Measurements from ENCODE around the gene ST8SIA6.
"Not testable (repeated sequence)": the region's sequence is repeated elsewhere in the genome, so short reads cannot be mapped to it uniquely, and the experiment has no call there.

ST8SIA6 gene

GRCh38 chr10:17457083-17457482, 2.7 kb upstream of the ST8SIA6 start:
- DNase-seq (ENCODE audit: low read depth) = no peak

GRCh38 chr10:17456032-17456548, 1.7 kb upstream of the ST8SIA6 start:
- DNase-seq (ENCODE audit: low read depth) = no peak

GRCh38 chr10:17455015-17455520, 673 bp upstream of the ST8SIA6 start:
- DNase-seq (ENCODE audit: low read depth) = no peak

GRCh38 chr10:17453373-17454091, 863 bp downstream of the ST8SIA6 start:
- DNase-seq (ENCODE audit: low read depth) = peak; percentile 31

GRCh38 chr10:17453035-17453372, 1.4 kb downstream of the ST8SIA6 start:
- no peak for DNase-seq (ENCODE audit: low read depth)

GRCh38 chr10:17452060-17452841, 2.1 kb downstream of the ST8SIA6 start:
- no peak for DNase-seq (ENCODE audit: low read depth)

GRCh38 chr10:17450024-17450423, 4.4 kb downstream of the ST8SIA6 start:
- DNase-seq (ENCODE audit: low read depth) = no peak

- no peak for DNase-seq (ENCODE audit: low read depth)
These were observed 8.9 kb downstream of the ST8SIA6 start for GRCh38 chr10:17445400-17445998.

- DNase-seq (ENCODE audit: low read depth) = no peak
These were observed 10.0 kb downstream of the ST8SIA6 start for GRCh38 chr10:17444388-17444714.

GRCh38 chr10:17443707-17444387, 10.5 kb downstream of the ST8SIA6 start:
- DNase-seq (ENCODE audit: low read depth) = no peak

GRCh38 chr10:17438583-17438982, 15.8 kb downstream of the ST8SIA6 start:
- no peak for DNase-seq (ENCODE audit: low read depth)

GRCh38 chr10:17436578-17436977, 17.8 kb downstream of the ST8SIA6 start:
- DNase-seq (ENCODE audit: low read depth) = not testable (repeated sequence)

- DNase-seq (ENCODE audit: low read depth) = no peak
These were observed 18.4 kb downstream of the ST8SIA6 start for GRCh38 chr10:17435953-17436352.

GRCh38 chr10:17435187-17435586, 19.2 kb downstream of the ST8SIA6 start:
- DNase-seq (ENCODE audit: low read depth) = no peak

- DNase-seq (ENCODE audit: low read depth) = no peak
These were observed 21.7 kb downstream of the ST8SIA6 start for GRCh38 chr10:17432723-17433122.

GRCh38 chr10:17431871-17432311, 22.5 kb downstream of the ST8SIA6 start:
- DNase-seq (ENCODE audit: low read depth) = peak; percentile 57

- DNase-seq (ENCODE audit: low read depth) = peak; percentile 75
These were observed 23.6 kb downstream of the ST8SIA6 start for GRCh38 chr10:17430647-17431355.

- DNase-seq (ENCODE audit: low read depth) = no peak
These were observed 24.9 kb downstream of the ST8SIA6 start for GRCh38 chr10:17429490-17429889.

- no peak for DNase-seq (ENCODE audit: low read depth)
These were observed 25.9 kb downstream of the ST8SIA6 start for GRCh38 chr10:17428351-17429097.

- no peak for DNase-seq (ENCODE audit: low read depth)
These were observed 26.6 kb downstream of the ST8SIA6 start for GRCh38 chr10:17427666-17428350.
